SU-DHL-6 (cell line): Measurements from ENCODE around the gene INAVA.

ENCODE experiments used
- EZH2phosphoT487 ChIP-seq: fragments of 200-600 bp; sonication (generic), shearing (Covaris generic); conservative IDR thresholded peaks from 2 replicates; pipeline ENCODE4 v1.6.1; 2018; ENCODE audit warnings: mild to moderate bottlenecking, antibody characterized with exemption, low read length, moderate library complexity, mixed read lengths
- TF ChIP-seq, protein P1 (sequence below): fragments of 200-600 bp; sonication (generic); IDR thresholded peaks from one replicate; pipeline ENCODE4 v1.5.1; 2017; ENCODE audit warnings: antibody characterized with exemption, mild to moderate bottlenecking, low read length, moderate library complexity; ENCODE audit not compliant: insufficient read depth, poor library complexity, severe bottlenecking

DNA sequence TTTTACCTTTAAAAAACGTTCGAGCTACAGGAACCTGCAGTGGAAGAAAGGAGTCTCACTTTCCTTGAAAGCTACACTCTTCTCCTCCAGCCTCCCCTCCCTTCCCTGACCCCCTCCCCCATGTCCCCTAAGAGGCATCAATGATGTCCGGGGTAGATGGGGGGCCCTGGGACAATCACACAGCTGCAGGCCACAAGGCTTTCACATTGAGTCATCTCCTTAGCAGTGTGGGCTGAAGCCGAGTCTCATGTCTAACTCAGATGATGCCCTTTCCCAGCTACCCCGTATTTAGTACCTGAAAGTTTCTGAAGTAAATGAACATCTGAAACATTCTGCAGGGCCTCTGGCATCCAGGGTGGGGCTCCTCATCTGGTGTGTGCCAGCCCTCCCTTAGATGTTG lies 28.2 kb upstream of the INAVA start:
- TF ChIP-seq, protein P1, sequence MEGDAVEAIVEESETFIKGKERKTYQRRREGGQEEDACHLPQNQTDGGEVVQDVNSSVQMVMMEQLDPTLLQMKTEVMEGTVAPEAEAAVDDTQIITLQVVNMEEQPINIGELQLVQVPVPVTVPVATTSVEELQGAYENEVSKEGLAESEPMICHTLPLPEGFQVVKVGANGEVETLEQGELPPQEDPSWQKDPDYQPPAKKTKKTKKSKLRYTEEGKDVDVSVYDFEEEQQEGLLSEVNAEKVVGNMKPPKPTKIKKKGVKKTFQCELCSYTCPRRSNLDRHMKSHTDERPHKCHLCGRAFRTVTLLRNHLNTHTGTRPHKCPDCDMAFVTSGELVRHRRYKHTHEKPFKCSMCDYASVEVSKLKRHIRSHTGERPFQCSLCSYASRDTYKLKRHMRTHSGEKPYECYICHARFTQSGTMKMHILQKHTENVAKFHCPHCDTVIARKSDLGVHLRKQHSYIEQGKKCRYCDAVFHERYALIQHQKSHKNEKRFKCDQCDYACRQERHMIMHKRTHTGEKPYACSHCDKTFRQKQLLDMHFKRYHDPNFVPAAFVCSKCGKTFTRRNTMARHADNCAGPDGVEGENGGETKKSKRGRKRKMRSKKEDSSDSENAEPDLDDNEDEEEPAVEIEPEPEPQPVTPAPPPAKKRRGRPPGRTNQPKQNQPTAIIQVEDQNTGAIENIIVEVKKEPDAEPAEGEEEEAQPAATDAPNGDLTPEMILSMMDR = no peak
- TF ChIP-seq EZH2phosphoT487 = no peak
